GM21360 (cell line): Measurements from ENCODE around the gene CHST14.

ENCODE experiments used
- ATAC-seq: cut with Tn5 transposase; IDR thresholded peaks from one replicate; pipeline ENCODE4 v1.9.1; 2021; ENCODE audit warnings: mild to moderate bottlenecking, moderate library complexity; ENCODE audit not compliant: unreplicated experiment

Gene CHST14

DNA sequence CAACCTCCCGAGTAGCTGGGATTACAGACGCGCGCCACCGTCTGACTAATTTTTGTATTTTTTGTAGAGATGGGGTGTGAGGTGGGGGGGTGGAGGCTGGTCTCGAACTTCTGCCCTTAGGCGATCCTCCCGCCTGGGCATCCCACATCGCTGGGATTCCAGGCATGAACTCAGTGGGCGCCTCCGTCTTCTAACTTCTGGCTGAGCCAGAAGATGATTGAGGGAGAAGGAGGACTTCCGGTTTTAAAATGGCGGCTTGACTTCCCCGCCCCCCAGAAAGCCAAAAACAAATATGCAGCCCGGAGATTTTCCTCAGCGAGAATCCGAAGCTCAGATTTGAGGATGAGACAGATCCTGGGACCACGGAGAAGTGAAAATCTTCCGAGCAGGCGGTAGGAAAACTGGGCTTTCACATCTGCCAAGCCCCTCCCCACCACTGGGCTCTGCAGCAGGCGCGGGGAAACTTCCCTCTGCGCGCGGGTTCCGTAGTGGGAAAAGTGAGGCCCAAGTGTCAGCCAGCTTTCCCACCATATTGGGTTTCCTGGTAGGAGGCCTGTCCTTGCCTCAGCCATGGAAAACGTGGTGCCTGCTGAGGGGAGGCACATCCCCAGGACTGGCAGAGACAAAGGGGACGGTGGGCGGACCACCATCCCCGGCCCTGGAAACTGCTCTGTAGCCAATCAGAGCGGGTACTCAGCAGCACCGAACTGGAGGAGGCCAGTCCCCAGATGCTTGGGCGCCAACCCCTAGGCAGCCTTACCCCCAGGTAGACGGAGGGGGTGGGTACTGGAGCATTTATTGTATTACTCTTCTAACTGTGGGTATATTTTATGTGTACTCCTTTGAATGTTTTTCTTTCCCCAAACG lies 17.3 kb downstream of the CHST14 start:
- no peak for ATAC-seq

GRCh38 chr15:40489274-40490175 lies 18.7 kb downstream of the CHST14 start:
- no peak for ATAC-seq

- no peak for ATAC-seq
These were observed 22.5 kb downstream of the CHST14 start for GRCh38 chr15:40493089-40493840.

DNA sequence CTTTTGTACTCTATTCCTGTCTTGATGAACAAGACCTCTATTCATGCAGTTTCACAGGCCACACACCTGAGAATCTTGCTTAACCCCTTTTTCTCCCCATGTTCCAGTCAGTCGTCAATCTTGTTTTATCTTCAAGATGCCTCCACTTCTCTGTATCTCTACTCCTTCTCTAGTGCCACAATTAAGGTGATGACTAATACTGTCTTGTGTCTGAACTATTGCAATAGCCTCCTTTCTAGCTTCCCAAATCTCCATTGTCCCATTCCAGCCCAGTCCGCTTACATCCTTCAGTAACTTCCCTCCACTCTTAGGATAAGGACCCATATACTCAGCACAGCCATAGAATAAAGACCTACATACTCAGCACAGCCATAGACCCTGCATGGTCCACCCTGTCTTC lies 24.7 kb downstream of the CHST14 start:
- ATAC-seq: no peak

DNA sequence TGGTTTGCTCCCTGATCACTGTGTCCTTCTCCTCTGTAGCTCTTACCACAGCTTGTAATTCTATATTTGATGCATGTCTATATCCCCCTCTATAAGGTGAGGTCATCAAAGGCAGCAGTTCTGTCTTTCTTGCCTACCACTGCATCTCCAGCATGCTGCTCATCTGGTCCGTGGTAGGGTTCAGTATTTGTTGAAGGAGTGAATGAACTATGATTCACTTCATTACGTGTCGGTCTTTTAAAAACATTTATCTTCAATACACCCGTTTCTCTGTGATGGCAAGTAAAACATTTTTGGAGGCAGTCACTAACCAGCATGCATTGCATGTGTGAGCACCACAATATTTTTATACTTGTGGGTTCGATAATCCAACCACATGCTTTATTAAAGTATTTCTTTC lies 27.6 kb downstream of the CHST14 start:
- no peak for ATAC-seq

GRCh38 chr15:40498891-40499290 lies 28.1 kb downstream of the CHST14 start:
- ATAC-seq: no peak

DNA sequence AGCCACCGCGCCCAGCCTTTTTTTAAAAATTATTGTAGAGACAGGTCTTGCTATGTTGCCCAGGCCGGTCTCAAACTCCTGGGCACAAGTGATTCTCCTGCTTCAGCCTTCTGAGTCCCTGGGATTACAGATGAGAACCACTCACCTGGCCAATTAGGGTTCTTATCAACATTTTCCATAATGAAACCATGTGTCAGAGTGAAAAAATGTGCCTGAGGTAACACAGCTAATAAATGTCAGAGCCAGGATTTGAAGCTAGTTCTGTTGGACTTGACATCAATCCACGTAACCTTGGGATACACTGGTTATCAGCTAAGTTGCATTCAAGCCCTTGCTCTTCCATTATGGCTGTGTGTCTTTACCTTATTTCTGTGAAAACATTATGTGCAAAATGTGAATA lies 29.1 kb downstream of the CHST14 start:
- ATAC-seq: no peak

DNA sequence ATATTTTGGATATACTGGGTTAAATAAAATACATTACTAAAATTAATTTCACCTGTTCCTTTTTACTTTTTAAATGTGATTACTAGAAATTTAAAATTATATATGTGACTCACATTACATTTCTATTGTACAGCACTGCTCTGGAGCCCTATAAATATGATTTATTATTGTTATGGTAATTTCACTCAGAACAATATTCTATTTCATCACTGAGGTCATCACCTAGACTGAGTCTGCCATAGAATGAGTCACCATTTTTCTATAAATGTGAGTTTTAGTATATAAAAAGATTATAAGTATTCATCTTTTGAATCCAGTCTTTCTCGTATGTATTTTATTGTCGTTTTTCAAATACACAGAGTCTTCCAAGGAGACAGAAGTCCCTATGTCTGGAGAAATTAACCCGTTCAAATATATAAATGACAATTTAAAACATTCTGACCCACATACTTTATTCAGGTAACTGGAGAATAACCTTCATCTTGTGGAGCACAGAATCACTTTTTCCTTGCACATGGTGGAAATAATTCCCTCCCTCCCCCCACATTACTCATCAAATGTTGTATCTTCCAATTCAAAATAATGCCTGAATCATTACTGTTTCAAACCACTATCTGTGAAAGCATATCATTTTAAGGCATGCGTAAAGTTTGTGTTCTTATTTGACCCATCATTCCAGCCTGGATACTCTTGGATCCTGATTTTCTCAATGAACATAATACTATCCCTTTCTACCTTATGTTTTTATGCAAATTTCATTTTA lies 30.0 kb downstream of the CHST14 start:
- ATAC-seq: no peak

GRCh38 chr15:40501487-40501886 lies 30.7 kb downstream of the CHST14 start:
- ATAC-seq: no peak

DNA sequence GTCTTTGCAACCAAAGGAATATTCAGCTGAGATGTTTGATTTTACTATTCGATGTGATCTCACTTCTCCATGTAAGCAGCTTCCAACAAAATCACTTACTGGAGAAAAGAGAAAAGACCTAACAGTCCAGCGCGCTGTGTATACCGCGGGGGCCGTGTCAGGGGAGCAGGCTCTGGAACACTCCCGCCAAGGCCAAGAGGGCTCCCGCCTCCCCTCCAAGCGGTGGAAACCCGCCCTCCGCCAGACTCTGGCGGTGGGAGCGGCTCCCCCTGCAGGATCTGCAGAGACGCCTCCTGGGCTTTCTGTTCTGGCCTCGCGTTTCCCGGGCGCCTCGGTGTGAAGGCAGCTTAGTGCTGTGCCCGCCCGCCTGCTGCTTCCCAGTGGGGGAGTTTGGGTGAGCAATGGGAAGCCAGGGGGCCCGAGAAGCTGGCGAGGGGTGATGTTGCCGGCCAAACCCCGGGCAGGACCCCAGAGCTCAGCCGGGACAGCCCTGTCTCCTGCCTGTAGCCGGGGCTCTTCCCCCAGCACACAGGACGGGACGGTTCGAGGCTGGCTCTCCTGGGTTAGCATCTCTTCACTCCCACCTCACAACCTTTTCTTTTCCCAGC lies 36.3 kb downstream of the CHST14 start:
- ATAC-seq: no peak

- no peak for ATAC-seq
These were observed 37.4 kb downstream of the CHST14 start for GRCh38 chr15:40508216-40508615.

GRCh38 chr15:40510201-40510600 lies 39.4 kb downstream of the CHST14 start:
- no peak for ATAC-seq

GRCh38 chr15:40511093-40511471 lies 40.3 kb downstream of the CHST14 start:
- ATAC-seq: no peak

DNA sequence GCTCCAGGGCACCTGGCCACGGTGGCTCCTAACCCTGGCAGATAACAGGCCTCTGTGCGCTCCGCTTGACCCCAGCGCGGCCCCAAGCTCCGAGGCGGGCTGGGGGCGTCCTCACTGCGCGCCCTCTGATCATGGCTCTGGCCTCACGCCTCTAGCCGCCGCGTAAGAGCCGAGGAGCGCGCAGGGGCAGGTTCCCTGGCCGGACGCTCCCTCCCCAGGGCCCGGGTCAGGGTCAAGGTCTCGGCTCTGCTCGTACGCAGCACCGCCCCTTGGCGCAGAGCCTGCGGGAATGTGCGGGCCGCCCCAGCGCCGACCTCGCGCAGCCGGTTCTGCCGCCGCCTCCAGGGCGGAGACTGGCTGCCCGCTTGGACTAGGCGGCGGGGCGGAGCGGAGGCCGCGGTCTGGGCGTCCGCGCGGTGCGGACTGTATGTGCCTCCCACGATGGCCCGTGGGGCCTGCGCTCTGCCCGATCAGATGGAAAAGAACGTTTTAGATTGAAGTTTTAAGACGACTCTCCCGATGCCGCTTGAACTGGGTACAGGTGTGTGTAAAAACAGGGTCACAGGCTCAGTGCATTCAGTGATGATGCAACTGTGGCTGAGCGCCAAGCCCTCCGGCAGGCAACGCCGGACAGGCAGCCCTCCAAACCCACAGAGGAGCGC lies 40.8 kb downstream of the CHST14 start:
- ATAC-seq: no peak

- no peak for ATAC-seq
These were observed 41.7 kb downstream of the CHST14 start for GRCh38 chr15:40512440-40512839.

DNA sequence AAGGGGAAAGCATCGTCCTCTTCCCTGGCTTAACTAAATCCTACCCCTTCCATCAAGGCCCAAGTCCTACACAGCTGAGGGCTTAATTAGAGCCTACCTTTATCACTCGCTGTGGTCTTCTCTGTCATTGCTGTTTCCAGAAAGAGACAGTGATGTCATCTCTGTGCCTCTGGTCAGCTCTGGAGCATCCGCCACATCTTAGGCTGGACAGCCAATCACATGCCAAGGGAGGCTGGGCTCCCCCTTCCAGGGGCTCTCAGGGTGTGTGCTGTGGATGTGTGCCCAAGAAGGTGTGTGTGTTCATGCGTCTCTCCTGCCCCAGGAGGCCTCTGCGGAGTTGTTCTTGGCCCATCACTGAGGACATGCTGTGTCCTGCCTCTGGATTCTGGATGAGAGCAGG lies 42.8 kb downstream of the CHST14 start:
- ATAC-seq: no peak

GRCh38 chr15:40516322-40516721 lies 45.5 kb downstream of the CHST14 start:
- no peak for ATAC-seq
